22Rv1 (cell line): ENCODE measurements around the gene SEPTIN3.

Experiments used
- ZFX ChIP-seq: fragments of 450-650 bp; IDR thresholded peaks from 2 replicates; pipeline ENCODE4 v1.6.1; 2017; ENCODE audit warnings: antibody characterized with exemption, borderline replicate concordance
- TF ChIP-seq, protein P1 (sequence below): fragments of 450-650 bp; IDR thresholded peaks from 2 replicates; pipeline ENCODE4 v1.5.1; 2017; ENCODE audit warnings: mild to moderate bottlenecking

- TF ChIP-seq, protein P1, sequence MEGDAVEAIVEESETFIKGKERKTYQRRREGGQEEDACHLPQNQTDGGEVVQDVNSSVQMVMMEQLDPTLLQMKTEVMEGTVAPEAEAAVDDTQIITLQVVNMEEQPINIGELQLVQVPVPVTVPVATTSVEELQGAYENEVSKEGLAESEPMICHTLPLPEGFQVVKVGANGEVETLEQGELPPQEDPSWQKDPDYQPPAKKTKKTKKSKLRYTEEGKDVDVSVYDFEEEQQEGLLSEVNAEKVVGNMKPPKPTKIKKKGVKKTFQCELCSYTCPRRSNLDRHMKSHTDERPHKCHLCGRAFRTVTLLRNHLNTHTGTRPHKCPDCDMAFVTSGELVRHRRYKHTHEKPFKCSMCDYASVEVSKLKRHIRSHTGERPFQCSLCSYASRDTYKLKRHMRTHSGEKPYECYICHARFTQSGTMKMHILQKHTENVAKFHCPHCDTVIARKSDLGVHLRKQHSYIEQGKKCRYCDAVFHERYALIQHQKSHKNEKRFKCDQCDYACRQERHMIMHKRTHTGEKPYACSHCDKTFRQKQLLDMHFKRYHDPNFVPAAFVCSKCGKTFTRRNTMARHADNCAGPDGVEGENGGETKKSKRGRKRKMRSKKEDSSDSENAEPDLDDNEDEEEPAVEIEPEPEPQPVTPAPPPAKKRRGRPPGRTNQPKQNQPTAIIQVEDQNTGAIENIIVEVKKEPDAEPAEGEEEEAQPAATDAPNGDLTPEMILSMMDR: no peak
- TF ChIP-seq ZFX: no peak
These were observed 45.5 kb upstream of the SEPTIN3 start for GRCh38 chr22:41923595-41924276.
